SK-N-SH (cell line): ENCODE results near the gene SLC35D2. TPM values are rescaled to one million over a fixed set of nuclear protein-coding genes. Genes with fewer than 3 reads are reported as not detected.

Experiments
- CTCF ChIA-PET: fragments of 300-600, 350-600 bp; formaldehyde crosslinking; extraction: SDS; loops from one replicate; lab custom pipeline; 2021; lab: Yijun Ruan, JAX
- POLR2A ChIA-PET: fragments of 350-600 bp; sonication (Branson Sonifier 250); formaldehyde crosslinking; extraction: SDS; loops from one replicate; lab custom pipeline; 2020; ENCODE audit warnings: antibody characterized with exemption, inconsistent platforms; lab: Yijun Ruan, JAX
- DNase-seq: peaks from one replicate; pipeline ENCODE4 v3.0.0; 2012
- H2AFZ ChIP-seq: fragments of 200-600 bp; sonication (generic); 2 replicates; pipeline ENCODE4 v1.8.1; 2016; ENCODE audit warnings: antibody characterized with exemption, mild to moderate bottlenecking, low read depth
- H3F3A ChIP-seq: fragments of 200-600 bp; sonication (generic); replicated peaks from 2 replicates; pipeline ENCODE3; 2016; ENCODE audit warnings: antibody characterized with exemption, mild to moderate bottlenecking; ENCODE audit not compliant: insufficient read depth
- H3K27ac ChIP-seq, 2 experiments: fragments of 200-500 bp in 1 of 2; fragments of 200-600 bp in 1 of 2; sonication (Bioruptor generic) in 1 of 2; sonication (generic), shearing (Covaris generic) in 1 of 2; 2 replicates each; pipeline versions ENCODE4 v1.5.1 to v1.6.1; 2014 to 2016; ENCODE audit warnings: low read depth in 2 of 2, inconsistent platforms in 1 of 2, low read length in 1 of 2, mild to moderate bottlenecking in 1 of 2, mixed read lengths in 1 of 2
- H3K27me3 ChIP-seq: fragments of 200-600 bp; sonication (generic), shearing (Covaris generic); 2 replicates; pipeline ENCODE4 v1.6.1; 2016; ENCODE audit warnings: mixed run types; ENCODE audit not compliant: insufficient read depth
- H3K36me3 ChIP-seq, 2 experiments: fragments of 200-500 bp in 1 of 2; fragments of 200-600 bp in 1 of 2; sonication (Bioruptor generic) in 1 of 2; sonication (generic) in 1 of 2; replicated peaks in 1 of 2; 2 replicates each; pipeline versions ENCODE3 to v1.5.1; 2014 to 2016; ENCODE audit warnings: low read length in 1 of 2, mild to moderate bottlenecking in 1 of 2; ENCODE audit not compliant: insufficient read depth in 2 of 2, control insufficient read depth in 1 of 2
- H3K4me1 ChIP-seq, 2 experiments: fragments of 200-500 bp in 1 of 2; fragments of 200-600 bp in 1 of 2; sonication (Bioruptor generic) in 1 of 2; sonication (generic), shearing (Covaris generic) in 1 of 2; 2 replicates each; pipeline versions ENCODE4 v1.5.1 to v1.6.1; 2014 to 2016; ENCODE audit warnings: low read depth in 1 of 2, low read length in 1 of 2, mixed run types in 1 of 2; ENCODE audit not compliant: insufficient read depth in 2 of 2, control insufficient read depth in 1 of 2
- H3K4me2 ChIP-seq: fragments of 200-600 bp; sonication (generic), shearing (Covaris generic); 2 replicates; pipeline ENCODE4 v1.6.1; 2017; ENCODE audit warnings: mixed run types
- H3K4me3 ChIP-seq, 2 experiments: fragments of 200-500 bp in 1 of 2; fragments of 200-600 bp in 1 of 2; sonication (Bioruptor generic) in 1 of 2; sonication (generic), shearing (Covaris generic) in 1 of 2; 2 replicates each; pipeline versions ENCODE4 v1.5.1 to v1.8.1; 2014 to 2016; ENCODE audit warnings: low read depth in 2 of 2, inconsistent platforms in 1 of 2, low read length in 1 of 2, mild to moderate bottlenecking in 1 of 2, mixed read lengths in 1 of 2, moderate library complexity in 1 of 2
- H3K79me2 ChIP-seq: fragments of 200-600 bp; sonication (generic); 2 replicates; pipeline ENCODE4 v1.8.1; 2017; ENCODE audit warnings: mild to moderate bottlenecking; ENCODE audit not compliant: insufficient read depth
- H3K9ac ChIP-seq: fragments of 200-600 bp; sonication (generic); 2 replicates; pipeline ENCODE4 v1.6.1; 2017; ENCODE audit warnings: mixed run types
- H3K9me2 ChIP-seq: fragments of 200-600 bp; sonication (generic); 2 replicates; pipeline ENCODE4 v1.6.1; 2017; ENCODE audit warnings: mixed run types
- H3K9me3 ChIP-seq: fragments of 200-600 bp; sonication (generic); 2 replicates; pipeline ENCODE4 v1.6.1; 2017; ENCODE audit warnings: mixed run types, mild to moderate bottlenecking, moderate library complexity
- H4K20me1 ChIP-seq: fragments of 200-600 bp; sonication (generic); 2 replicates; pipeline ENCODE4 v1.6.1; 2017; ENCODE audit warnings: mild to moderate bottlenecking, mixed run types; ENCODE audit not compliant: insufficient read depth
- CHD2 ChIP-seq: fragments of 150-350 bp; IDR thresholded peaks from 2 replicates; pipeline ENCODE4 v1.6.1; 2018; ENCODE audit warnings: low read length; ENCODE audit not compliant: partially characterized antibody
- CTCF ChIP-seq: fragments of 200-600 bp; sonication (generic); IDR thresholded peaks from 2 replicates; pipeline ENCODE4 v1.6.1; 2017; ENCODE audit warnings: antibody characterized with exemption, mild to moderate bottlenecking, moderate library complexity
- GABPA ChIP-seq: IDR thresholded peaks from 2 replicates; pipeline ENCODE4 v1.4.0; 2012; ENCODE audit warnings: low read depth, mild to moderate bottlenecking
- GATA2 ChIP-seq: sonication (generic); formaldehyde crosslinking; IDR thresholded peaks from 2 replicates; pipeline ENCODE4 v1.5.0; 2020; ENCODE audit warnings: mild to moderate bottlenecking, missing genetic modification reagents
- JUND ChIP-seq: IDR thresholded peaks from 2 replicates; pipeline ENCODE4 v1.4.0; 2012
- POLR2AphosphoS5 ChIP-seq: IDR thresholded peaks from 2 replicates; pipeline ENCODE4 v1.6.1; 2012; ENCODE audit warnings: low read depth, low read length
- RFX5 ChIP-seq: IDR thresholded peaks from 2 replicates; pipeline ENCODE4 v1.6.1; 2012; ENCODE audit warnings: mild to moderate bottlenecking, improper control_type of control experiment, low read length
- TEAD4 ChIP-seq: IDR thresholded peaks from 2 replicates; pipeline ENCODE4 v1.4.0; 2012; ENCODE audit warnings: mild to moderate bottlenecking, borderline replicate concordance; ENCODE audit not compliant: insufficient read depth
- YY1 ChIP-seq: IDR thresholded peaks from 2 replicates; pipeline ENCODE4 v1.4.0; 2012; ENCODE audit warnings: low read depth, mild to moderate bottlenecking
- ZBTB33 ChIP-seq: IDR thresholded peaks from 2 replicates; pipeline ENCODE4 v1.4.0; 2012; ENCODE audit warnings: low read depth, borderline replicate concordance
- WGBS: methylation state at CpG from one replicate; pipeline ENCODE4 v1.1.6; 2017; ENCODE audit warnings: low lambda C conversion rate; 5-methylcytosine and 5-hydroxymethylcytosine counted together
- polyA plus RNA-seq, 3 experiments: library from polyadenylated mRNA; depleted of rRNA; stranded (reverse); fragments of >200 nt; gene quantifications; 2 replicates each; pipeline ENCODE4 v1.2.3, GENCODE V29; 2012
- TF ChIP-seq, protein P1 (sequence below): fragments of 150-350 bp; IDR thresholded peaks from 2 replicates; pipeline ENCODE4 v1.6.1; 2016; ENCODE audit warnings: mild to moderate bottlenecking, low read depth, low read length
- TF ChIP-seq, protein P2 (sequence below): fragments of 150-350 bp; IDR thresholded peaks from 2 replicates; pipeline ENCODE4 v1.6.1; 2017; ENCODE audit warnings: antibody characterized with exemption, low read length, low read depth, borderline replicate concordance

SLC35D2 gene
- polyA plus RNA-seq, 1 of the 3 experiments (the other 2 are of a cell fraction) = 26.1 TPM

GRCh38 chr9:96423985-96424336, 40.5 kb upstream of the SLC35D2 start (continued):
- TF ChIP-seq ZBTB33 = no peak
- TF ChIP-seq, protein P1, sequence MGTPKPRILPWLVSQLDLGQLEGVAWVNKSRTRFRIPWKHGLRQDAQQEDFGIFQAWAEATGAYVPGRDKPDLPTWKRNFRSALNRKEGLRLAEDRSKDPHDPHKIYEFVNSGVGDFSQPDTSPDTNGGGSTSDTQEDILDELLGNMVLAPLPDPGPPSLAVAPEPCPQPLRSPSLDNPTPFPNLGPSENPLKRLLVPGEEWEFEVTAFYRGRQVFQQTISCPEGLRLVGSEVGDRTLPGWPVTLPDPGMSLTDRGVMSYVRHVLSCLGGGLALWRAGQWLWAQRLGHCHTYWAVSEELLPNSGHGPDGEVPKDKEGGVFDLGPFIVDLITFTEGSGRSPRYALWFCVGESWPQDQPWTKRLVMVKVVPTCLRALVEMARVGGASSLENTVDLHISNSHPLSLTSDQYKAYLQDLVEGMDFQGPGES = no peak
- no peak for TF ChIP-seq POLR2AphosphoS5
- no peak for TF ChIP-seq JUND
- TF ChIP-seq GABPA = no peak
- no peak for TF ChIP-seq RFX5

- Histone ChIP-seq H3K27ac (no peak overlapping the region), H3K4me3 (no peak overlapping the region), H2AFZ (no peak overlapping the region), H3K9ac (no peak overlapping the region), H3K27me3 (no peaks in the 10 kb centered on the region), H3K4me1 (peaks cover 11 to 17% of the 10 kb centered on the region in 2 experiments), H3K9me3 (no peaks in the 10 kb centered on the region), H3K9me2 (no peaks in the 10 kb centered on the region), H3K36me3 (no peaks in the 10 kb centered on the region), H3K4me2 (no peak overlapping the region), H4K20me1 (no peaks in the 10 kb centered on the region), H3F3A (peaks cover 17% of the 10 kb centered on the region), H3K79me2 (no peaks in the 10 kb centered on the region)
- TF ChIP-seq CTCF = no peak
- no peak for TF ChIP-seq GATA2 (CRISPR knock-in tag)
- TF ChIP-seq YY1 = no peak
- no peak for TF ChIP-seq TEAD4
- TF ChIP-seq, protein P2, sequence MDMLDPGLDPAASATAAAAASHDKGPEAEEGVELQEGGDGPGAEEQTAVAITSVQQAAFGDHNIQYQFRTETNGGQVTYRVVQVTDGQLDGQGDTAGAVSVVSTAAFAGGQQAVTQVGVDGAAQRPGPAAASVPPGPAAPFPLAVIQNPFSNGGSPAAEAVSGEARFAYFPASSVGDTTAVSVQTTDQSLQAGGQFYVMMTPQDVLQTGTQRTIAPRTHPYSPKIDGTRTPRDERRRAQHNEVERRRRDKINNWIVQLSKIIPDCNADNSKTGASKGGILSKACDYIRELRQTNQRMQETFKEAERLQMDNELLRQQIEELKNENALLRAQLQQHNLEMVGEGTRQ = no peak
- no peak for TF ChIP-seq CHD2
- ChIA-PET CTCF (interaction anchor here (1.1 kb wide), 1 partner anchor 196 kb away, joined by 4 read pairs; the partner anchor contains the start of gene CDC14B), POLR2A (no interaction called here)
- no peak for DNase-seq
- 94% methylated on average over 7 of the region's 8 CpGs for WGBS
Observed at GRCh38 chr9:96423322-96423984, 39.9 kb upstream of the SLC35D2 start.
